Daoy (cell line): ENCODE data around the gene DNAJC4. TPM values are rescaled to one million over a fixed set of nuclear protein-coding genes. Genes with fewer than 3 reads are reported as not detected.

ENCODE experiments used
- DNase-seq: peaks from one replicate; pipeline ENCODE4 v3.0.0-alpha.2; 2015; ENCODE audit warnings: low read depth
- total RNA-seq: library from RNA; depleted of rRNA; stranded (reverse); fragments of >200 nt; shearing (Covaris generic); gene quantifications from 2 replicates; pipeline ENCODE4 v1.2.3, GENCODE V29; 2014; rRNA removed

Gene DNAJC4
- total RNA-seq, 1 experiment from 2014 or later = 1.7 TPM

- DNase-seq = no peak
Measured at GRCh38 chr11:64278576-64279190, 48.3 kb downstream of the DNAJC4 start.

- DNase-seq = no peak
Measured at GRCh38 chr11:64281957-64282770, 51.8 kb downstream of the DNAJC4 start.

- DNase-seq = no peak
Measured at GRCh38 chr11:64283092-64283491, 52.7 kb downstream of the DNAJC4 start.

Other genes starting within 250 kb of the DNAJC4 start
- 30.7 and 36.9 TPM in 2 replicates for gene OTUB1, start 244.1 kb upstream of the DNAJC4 start, total RNA-seq
- not detected in 2 replicates for gene FLRT1, start 194.6 kb upstream of the DNAJC4 start, total RNA-seq
- gene MACROD1, start 64.4 kb upstream of the DNAJC4 start, total RNA-seq = 19.4 and 47.1 TPM in 2 replicates
- 283 and 358 TPM in 2 replicates for gene STIP1, start 44.4 kb upstream of the DNAJC4 start, total RNA-seq
- gene FERMT3, start 23.8 kb upstream of the DNAJC4 start, total RNA-seq = 3.0 and 5.7 TPM in 2 replicates
- gene TRPT1, start 4.4 kb upstream of the DNAJC4 start, total RNA-seq = 19.8 and 19.9 TPM in 2 replicates
- 43.1 and 51.3 TPM in 2 replicates for gene NUDT22, start 4.3 kb upstream of the DNAJC4 start, total RNA-seq
- 6.7 and 8.9 TPM in 2 replicates for gene VEGFB, start 4.0 kb downstream of the DNAJC4 start, total RNA-seq
- 18.8 and 102 TPM in 2 replicates for gene FKBP2, start 10.5 kb downstream of the DNAJC4 start, total RNA-seq
- 414 and 421 TPM in 2 replicates for gene PPP1R14B, start 16.4 kb downstream of the DNAJC4 start, total RNA-seq
- gene PLCB3, start 21.0 kb downstream of the DNAJC4 start, total RNA-seq = 11.5 and 13.2 TPM in 2 replicates
- gene BAD, start 54.1 kb downstream of the DNAJC4 start, total RNA-seq = 63.5 and 65.9 TPM in 2 replicates
- 14.3 and 24.6 TPM in 2 replicates for gene GPR137, start 55.3 kb downstream of the DNAJC4 start, total RNA-seq
- gene KCNK4, start 60.8 kb downstream of the DNAJC4 start, total RNA-seq = 0.23 TPM in 1 of 2 replicates, not detected in the other
- gene CATSPERZ, start 69.8 kb downstream of the DNAJC4 start, total RNA-seq = 0.23 and 6.0 TPM in 2 replicates
- gene ESRRA, start 75.0 kb downstream of the DNAJC4 start, total RNA-seq = 35.0 and 37.5 TPM in 2 replicates
- gene TRMT112, start 87.0 kb downstream of the DNAJC4 start, total RNA-seq = 565 and 690 TPM in 2 replicates
- 213 and 229 TPM in 2 replicates for gene PRDX5, start 87.6 kb downstream of the DNAJC4 start, total RNA-seq
- 1.7 and 2.1 TPM in 2 replicates for gene CCDC88B, start 109.7 kb downstream of the DNAJC4 start, total RNA-seq
- gene RPS6KA4, start 128.6 kb downstream of the DNAJC4 start, total RNA-seq = 28.7 and 38.6 TPM in 2 replicates